Activated CD4-positive, CD25-positive, alpha-beta regulatory T cell (primary cell): ENCODE measurements around the gene MYRF.

Experiments used
- DNase-seq, 4 experiments: peaks; one replicate each; lab custom pipeline; 2025; lab: John Stamatoyannopoulos, UW

MYRF gene

GRCh38 chr11:61739413-61739812, 13.0 kb upstream of the MYRF start:
- DNase-seq = no peak

GRCh38 chr11:61739966-61740365, 12.5 kb upstream of the MYRF start:
- no peak for DNase-seq

- no peak for DNase-seq
These were observed 10.0 kb upstream of the MYRF start for GRCh38 chr11:61742391-61742790.

GRCh38 chr11:61743486-61744095, 8.8 kb upstream of the MYRF start:
- DNase-seq = no peak

GRCh38 chr11:61744181-61744580, 8.3 kb upstream of the MYRF start:
- no peak for DNase-seq

- no peak for DNase-seq
These were observed 7.8 kb upstream of the MYRF start for GRCh38 chr11:61744609-61745156.

GRCh38 chr11:61745781-61746441, 6.5 kb upstream of the MYRF start:
- no peak for DNase-seq

- no peak for DNase-seq
These were observed 5.8 kb upstream of the MYRF start for GRCh38 chr11:61746442-61747191.

- peak in 2 of 4 experiments; percentile 14 to 16 for DNase-seq
These were observed 5.1 kb upstream of the MYRF start for GRCh38 chr11:61747192-61747966.

- DNase-seq = no peak
These were observed 4.5 kb upstream of the MYRF start for GRCh38 chr11:61747967-61748285.

- no peak for DNase-seq
These were observed 2.7 kb upstream of the MYRF start for GRCh38 chr11:61749591-61750217.

GRCh38 chr11:61750631-61751273, 1.7 kb upstream of the MYRF start:
- no peak for DNase-seq

GRCh38 chr11:61751384-61751783, 1.1 kb upstream of the MYRF start:
- DNase-seq = no peak

GRCh38 chr11:61752925-61753521, 587 bp downstream of the MYRF start:
- no peak for DNase-seq

GRCh38 chr11:61753672-61754071, 1.2 kb downstream of the MYRF start:
- DNase-seq = no peak

GRCh38 chr11:61754534-61755482, 2.4 kb downstream of the MYRF start:
- DNase-seq = no peak

- DNase-seq = no peak
These were observed 3.7 kb downstream of the MYRF start for GRCh38 chr11:61756147-61756451.

GRCh38 chr11:61756452-61757212, 4.2 kb downstream of the MYRF start:
- DNase-seq = no peak

- DNase-seq = no peak
These were observed 4.9 kb downstream of the MYRF start for GRCh38 chr11:61757213-61757862.
